CD4-positive, alpha-beta T cell (primary cell): Measurements from ENCODE around the gene DHRSX. TPM values are rescaled to one million over a fixed set of nuclear protein-coding genes. Genes with fewer than 3 reads are reported as not detected.

Experiments
- ATAC-seq: fragments of 200-7000 bp; cut with Tn5 transposase; one replicate; pipeline ENCODE4 v1.10.0; 2022; ENCODE audit warnings: mild to moderate bottlenecking; ENCODE audit not compliant: poor library complexity
- CTCF ChIA-PET: fragments of 350-600 bp; sonication (Branson Sonifier 250); formaldehyde crosslinking; loops from one replicate; lab custom pipeline; 2021; ENCODE audit warnings: antibody characterized with exemption, inconsistent platforms; lab: Charles Lee
- POLR2A ChIA-PET: fragments of 350-600 bp; sonication (Branson Sonifier 250); formaldehyde crosslinking; loops from one replicate; lab custom pipeline; 2021; ENCODE audit warnings: antibody characterized with exemption, inconsistent platforms; lab: Charles Lee
- DNase-seq, 14 experiments: peaks; one replicate each; pipeline ENCODE4 v3.0.0-alpha.2; 2013 to 2020; ENCODE audit warnings: mixed read lengths in 2 of 14
- H3K27ac ChIP-seq, 2 donors: one replicate each; pipeline versions ENCODE4 v1.5.1 to v1.7.0; 2013; ENCODE audit warnings: low read length in 2 of 2, low read depth in 1 of 2, mild to moderate bottlenecking in 1 of 2
- H3K27me3 ChIP-seq, 2 experiments: 1 replicate in 1 of 2; 2 replicates in 1 of 2; pipeline versions ENCODE4 v1.6.1 to v1.7.0; 2013; ENCODE audit warnings: low read length in 2 of 2, control low read depth in 1 of 2, mild to moderate bottlenecking in 1 of 2, moderate library complexity in 1 of 2; ENCODE audit not compliant: insufficient read depth in 2 of 2, control insufficient read depth in 1 of 2
- H3K36me3 ChIP-seq: one replicate; pipeline ENCODE4 v1.6.1; 2013; ENCODE audit warnings: low read length, control low read depth; ENCODE audit not compliant: insufficient read depth
- H3K4me1 ChIP-seq: one replicate; pipeline ENCODE4 v1.6.1; 2013; ENCODE audit warnings: low read length, control low read depth; ENCODE audit not compliant: insufficient read depth
- H3K4me3 ChIP-seq: one replicate; pipeline ENCODE4 v1.5.1; 2013; ENCODE audit warnings: mild to moderate bottlenecking, low read length, moderate library complexity
- H3K9me3 ChIP-seq, 2 experiments: 1 replicate in 1 of 2; 2 replicates in 1 of 2; pipeline versions ENCODE4 v1.6.1 to v1.7.0; 2013; ENCODE audit warnings: low read length in 2 of 2, mild to moderate bottlenecking in 2 of 2, control low read depth in 1 of 2, moderate library complexity in 1 of 2; ENCODE audit not compliant: control insufficient read depth in 1 of 2, insufficient read depth in 1 of 2
- H3K27ac Mint-ChIP-seq: one replicate; pipeline ENCODE4 v1.8.0; 2020; ENCODE audit warnings: mixed read lengths
- H3K27me3 Mint-ChIP-seq: one replicate; pipeline ENCODE4 v1.8.0; 2021; ENCODE audit warnings: mixed read lengths
- H3K36me3 Mint-ChIP-seq: one replicate; pipeline ENCODE4 v1.8.0; 2021; ENCODE audit warnings: low read depth, mixed read lengths
- H3K4me1 Mint-ChIP-seq: one replicate; pipeline ENCODE4 v1.8.0; 2021; ENCODE audit warnings: low read depth, mixed read lengths
- H3K4me3 Mint-ChIP-seq: one replicate; pipeline ENCODE4 v1.8.0; 2020; ENCODE audit warnings: mild to moderate bottlenecking, mixed read lengths
- H3K9me3 Mint-ChIP-seq: one replicate; pipeline ENCODE4 v1.8.0; 2020; ENCODE audit warnings: mixed read lengths
- intact Hi-C, 2 experiments: fragments of 100-400 bp; cut with DNase I in 1 of 2; cut with micrococcal nuclease in 1 of 2; formaldehyde crosslinking; loops; one replicate each; pipeline versions ENCODE4 v1.15.1 to v1.9.0; 2023 to 2025; cut with DNase I, micrococcal nuclease
- total RNA-seq, 174 experiments: library from RNA in 2 of 174; stranded (reverse) in 2 of 174; gene quantifications; one replicate each; pipeline ENCODE4 v1.2.3 and lab custom pipeline; 2021 to 2026
- TF ChIP-seq, protein P1 (sequence below): fragments of 200-600 bp; IDR thresholded peaks from one replicate; pipeline ENCODE4 v1.8.0; 2022; ENCODE audit warnings: antibody characterized with exemption, mild to moderate bottlenecking

Gene DHRSX
- total RNA-seq, 2 experiments from 2014 or later, result 12.1 to 13.9 TPM

DNA sequence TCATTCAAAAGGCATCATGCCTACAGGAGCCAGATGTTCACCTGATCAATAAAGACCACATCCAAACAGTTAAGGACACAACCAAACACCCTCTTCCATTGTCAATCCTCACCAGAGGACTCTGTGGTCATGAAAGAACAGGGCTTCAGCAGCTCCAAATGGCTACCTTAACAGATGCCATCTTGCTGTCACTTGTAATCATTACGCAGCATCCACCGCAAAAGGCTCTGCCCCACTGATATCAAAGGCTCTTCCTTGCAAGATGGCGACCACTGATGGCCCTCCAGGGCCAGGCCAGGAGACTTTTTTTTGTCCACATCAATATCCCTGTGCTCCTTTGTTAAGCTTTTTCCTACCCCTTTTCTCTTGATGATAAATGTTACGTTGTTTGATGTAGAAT, 157.4 kb downstream of the DHRSX start:
- TF ChIP-seq, protein P1, sequence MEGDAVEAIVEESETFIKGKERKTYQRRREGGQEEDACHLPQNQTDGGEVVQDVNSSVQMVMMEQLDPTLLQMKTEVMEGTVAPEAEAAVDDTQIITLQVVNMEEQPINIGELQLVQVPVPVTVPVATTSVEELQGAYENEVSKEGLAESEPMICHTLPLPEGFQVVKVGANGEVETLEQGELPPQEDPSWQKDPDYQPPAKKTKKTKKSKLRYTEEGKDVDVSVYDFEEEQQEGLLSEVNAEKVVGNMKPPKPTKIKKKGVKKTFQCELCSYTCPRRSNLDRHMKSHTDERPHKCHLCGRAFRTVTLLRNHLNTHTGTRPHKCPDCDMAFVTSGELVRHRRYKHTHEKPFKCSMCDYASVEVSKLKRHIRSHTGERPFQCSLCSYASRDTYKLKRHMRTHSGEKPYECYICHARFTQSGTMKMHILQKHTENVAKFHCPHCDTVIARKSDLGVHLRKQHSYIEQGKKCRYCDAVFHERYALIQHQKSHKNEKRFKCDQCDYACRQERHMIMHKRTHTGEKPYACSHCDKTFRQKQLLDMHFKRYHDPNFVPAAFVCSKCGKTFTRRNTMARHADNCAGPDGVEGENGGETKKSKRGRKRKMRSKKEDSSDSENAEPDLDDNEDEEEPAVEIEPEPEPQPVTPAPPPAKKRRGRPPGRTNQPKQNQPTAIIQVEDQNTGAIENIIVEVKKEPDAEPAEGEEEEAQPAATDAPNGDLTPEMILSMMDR, result no peak
- no peak overlapping the region for H3K4me3 Mint-ChIP-seq
- ChIA-PET CTCF (no interaction called here), POLR2A (no interaction called here)
- intact Hi-C loops, result no loop called here
- no peak for DNase-seq
- H3K27me3 Mint-ChIP-seq, result no peaks in the 10 kb centered on the region
- peaks cover 98% of the 10 kb centered on the region for H3K36me3 Mint-ChIP-seq
- no peaks in the 10 kb centered on the region for H3K4me1 Mint-ChIP-seq
- H3K4me1 ChIP-seq, result no peaks in the 10 kb centered on the region
- no peaks in the 10 kb centered on the region for H3K27me3 ChIP-seq
- peaks cover 5% of the 10 kb centered on the region for H3K36me3 ChIP-seq
- no peak overlapping the region for H3K4me3 ChIP-seq
- peaks cover 20% of the 10 kb centered on the region for H3K9me3 Mint-ChIP-seq
- H3K27ac ChIP-seq, result no peak overlapping the region
- no peak for ATAC-seq
- no peak overlapping the region for H3K27ac Mint-ChIP-seq
- peaks cover 0 to 21% of the 10 kb centered on the region in 2 experiments for H3K9me3 ChIP-seq

DNA sequence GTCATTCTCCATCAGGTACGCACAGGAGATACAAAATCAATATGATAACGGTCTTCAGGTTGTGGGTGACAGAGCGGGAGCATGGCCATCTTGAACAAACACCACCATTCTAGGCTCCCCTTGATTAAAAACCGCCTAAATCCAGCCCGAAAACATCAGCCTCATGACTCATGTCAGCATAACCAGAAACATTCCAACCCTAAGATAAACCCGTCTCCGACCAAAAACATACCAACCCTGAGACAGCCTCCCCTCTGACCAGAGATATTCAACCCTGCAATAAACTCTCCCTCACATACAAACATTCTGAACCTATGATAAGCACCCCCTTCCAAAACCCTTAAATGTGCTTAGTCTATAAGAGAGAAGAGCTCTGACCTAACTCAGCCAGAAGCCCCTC, 157.9 kb downstream of the DHRSX start:
- H3K4me3 ChIP-seq, result no peak overlapping the region
- H3K9me3 Mint-ChIP-seq, result peaks cover 20% of the 10 kb centered on the region
- H3K4me3 Mint-ChIP-seq, result no peak overlapping the region
- no peak overlapping the region for H3K27ac ChIP-seq
- no peak overlapping the region for H3K27ac Mint-ChIP-seq
- CTCF ChIA-PET, result no interaction called here
- no peaks in the 10 kb centered on the region for H3K4me1 ChIP-seq
- peaks cover 0 to 22% of the 10 kb centered on the region in 2 experiments for H3K9me3 ChIP-seq
- H3K36me3 ChIP-seq, result peaks cover 5% of the 10 kb centered on the region
- DNase-seq (no peak), ATAC-seq (no peak)
- H3K36me3 Mint-ChIP-seq, result peaks cover 95% of the 10 kb centered on the region
- TF ChIP-seq, protein P1, result no peak
- no peaks in the 10 kb centered on the region for H3K27me3 Mint-ChIP-seq
- intact Hi-C loops, result no loop called here
- no peaks in the 10 kb centered on the region for H3K4me1 Mint-ChIP-seq
- no peaks in the 10 kb centered on the region for H3K27me3 ChIP-seq
- POLR2A ChIA-PET, result no interaction called here

DNA sequence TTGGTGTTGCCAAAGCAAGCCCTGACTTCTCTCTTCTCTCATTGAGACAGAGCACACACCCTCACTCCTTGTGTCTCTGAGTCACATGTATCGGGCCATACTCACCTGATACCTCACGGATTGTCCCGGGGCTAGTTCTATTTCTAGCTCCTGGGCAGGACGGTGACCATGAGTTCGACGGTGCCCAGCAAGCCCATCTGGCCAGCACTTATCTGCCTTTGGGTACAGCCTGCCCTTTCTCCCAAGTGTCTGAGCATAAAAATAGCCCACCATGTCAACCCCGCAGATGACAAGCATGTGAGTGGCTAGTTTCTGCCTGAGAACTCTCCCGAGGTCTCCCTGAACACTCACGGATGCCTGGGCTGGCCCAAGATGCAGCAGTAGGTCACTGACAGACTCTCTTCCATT, 158.5 kb downstream of the DHRSX start:
- ChIA-PET POLR2A (no interaction called here), CTCF (no interaction called here)
- peaks cover 20% of the 10 kb centered on the region for H3K9me3 Mint-ChIP-seq
- H3K9me3 ChIP-seq, result peaks cover 0 to 19% of the 10 kb centered on the region in 2 experiments
- no peak for ATAC-seq
- H3K4me3 ChIP-seq, result no peak overlapping the region
- intact Hi-C loops, result no loop called here
- no peak overlapping the region for H3K4me3 Mint-ChIP-seq
- no peaks in the 10 kb centered on the region for H3K4me1 Mint-ChIP-seq
- no peak for DNase-seq
- peaks cover 97% of the 10 kb centered on the region for H3K36me3 Mint-ChIP-seq
- TF ChIP-seq, protein P1, result no peak
- H3K27ac Mint-ChIP-seq, result no peak overlapping the region
- H3K27ac ChIP-seq, result no peak overlapping the region
- no peaks in the 10 kb centered on the region for H3K27me3 ChIP-seq
- no peaks in the 10 kb centered on the region for H3K27me3 Mint-ChIP-seq
- no peaks in the 10 kb centered on the region for H3K4me1 ChIP-seq
- peaks cover 5% of the 10 kb centered on the region for H3K36me3 ChIP-seq
